Breast epithelium (tissue), 4 donors: ENCODE results near the gene TMEM176B. TPM values are rescaled to one million over a fixed set of nuclear protein-coding genes. Genes with fewer than 3 reads are reported as not detected.
A peak's percentile ranks its signal among the peaks of the same experiment; 100 is the strongest.

Source experiments
- DNase-seq, 2 donors: peaks; one replicate each; pipeline ENCODE4 v3.0.0-alpha.2; 2019; ENCODE audit warnings: low spot score in 2 of 2
- H3K27ac ChIP-seq, 2 donors: fragments of 200-600 bp; sonication (generic) in 1 of 2; one replicate each; pipeline ENCODE4 v1.5.1; 2016 to 2019; ENCODE audit warnings: mild to moderate bottlenecking in 1 of 2
- H3K27me3 ChIP-seq, 2 donors: fragments of 200-600 bp; sonication (generic) in 1 of 2; one replicate each; pipeline versions ENCODE4 v1.5.1 to v1.6.0; 2017 to 2019; ENCODE audit warnings: control low read depth in 1 of 2, mild to moderate bottlenecking in 1 of 2
- H3K36me3 ChIP-seq: fragments of 200-600 bp; one replicate; pipeline ENCODE4 v1.5.1; 2019
- H3K4me1 ChIP-seq, 2 donors: fragments of 200-600 bp; sonication (generic); one replicate each; pipeline ENCODE4 v1.5.1; 2016 to 2019; ENCODE audit warnings: control low read depth in 1 of 2
- H3K4me3 ChIP-seq, 3 donors: fragments of 200-600 bp; sonication (generic); 1 replicate in 2 of 3; 2 replicates in 1 of 3; pipeline ENCODE4 v1.5.1; 2016 to 2019; ENCODE audit warnings: mild to moderate bottlenecking in 3 of 3, moderate library complexity in 2 of 3
- H3K9me3 ChIP-seq, 2 donors: fragments of 200-600 bp; sonication (generic) in 1 of 2; one replicate each; pipeline ENCODE4 v1.5.1; 2016 to 2019; ENCODE audit warnings: control low read depth in 1 of 2
- POLR2A ChIP-seq: fragments of 450-650 bp; IDR thresholded peaks from one replicate; pipeline ENCODE4 v1.6.1; 2016; ENCODE audit warnings: antibody characterized with exemption, mild to moderate bottlenecking, moderate library complexity
- POLR2AphosphoS5 ChIP-seq, 3 donors: sonication (generic); formaldehyde crosslinking; IDR thresholded peaks; one replicate each; pipeline ENCODE4 v1.6.1; 2017; ENCODE audit warnings: antibody characterized with exemption in 3 of 3
- intact Hi-C: fragments of 100-400 bp; cut with DNase I; formaldehyde crosslinking; loops from one replicate; pipeline ENCODE4 v1.15.1; 2023; ENCODE audit warnings: low total_unique reads
- total RNA-seq, 3 donors: library from RNA; depleted of rRNA; stranded (reverse); fragments of >200 nt; gene quantifications; one replicate each; pipeline ENCODE4 v1.1.0, GENCODE V29; 2016
- TF ChIP-seq, protein P1 (sequence below), 3 donors: fragments of 450-650 bp; IDR thresholded peaks; one replicate each; pipeline ENCODE4 v1.5.1; 2016 to 2017; ENCODE audit warnings: antibody characterized with exemption in 3 of 3, mild to moderate bottlenecking in 3 of 3, moderate library complexity in 3 of 3

Gene TMEM176B
- total RNA-seq, 3 donors from 2014 or later, result 49.1 to 105 (median 75.5) TPM

DNA sequence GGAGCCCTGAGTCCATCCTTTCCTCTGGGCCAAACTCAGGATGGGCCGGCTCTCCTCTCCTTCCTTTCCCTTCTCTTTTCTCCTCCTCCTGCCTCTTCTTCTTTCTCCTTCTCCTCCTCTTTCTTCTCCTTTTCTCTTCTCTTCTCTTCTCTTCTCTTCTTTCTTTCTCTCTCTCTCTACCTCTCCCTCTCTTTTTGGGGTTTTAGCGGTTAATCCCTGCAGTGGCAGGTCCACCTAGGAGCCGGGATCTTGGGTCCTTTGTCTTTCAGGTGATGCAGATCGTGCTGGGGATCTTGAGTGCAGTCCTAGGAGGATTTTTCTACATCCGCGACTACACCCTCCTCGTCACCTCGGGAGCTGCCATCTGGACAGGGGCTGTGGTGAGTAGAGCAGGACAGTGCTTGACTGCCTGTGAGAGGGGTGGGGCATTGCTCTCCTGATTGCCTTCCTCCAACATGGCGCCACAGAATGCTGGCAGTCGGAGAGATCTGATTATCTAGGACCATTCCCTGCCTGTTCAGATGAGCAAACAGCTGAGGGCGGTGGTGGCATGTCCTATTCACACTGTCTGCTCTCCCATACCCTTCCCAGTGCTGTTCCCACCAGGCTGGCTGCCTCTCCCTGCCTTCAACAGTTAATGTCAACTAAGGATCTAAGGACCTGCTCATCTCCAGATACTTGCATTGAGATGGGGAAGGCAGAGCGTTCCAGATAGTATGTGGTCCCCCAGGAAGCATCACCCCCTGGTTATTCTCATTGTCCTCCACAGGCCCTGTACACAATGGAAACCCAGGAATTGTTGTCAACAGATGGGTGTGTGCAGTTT lies 2.0 kb upstream of the TMEM176B start:
- Histone ChIP-seq H3K27ac (peak overlapping the region in 1 of 2 donors; percentile 87), H3K4me1 (no peaks in the 10 kb centered on the region), H3K27me3 (peaks cover 2 to 21% of the 10 kb centered on the region in 2 donors), H3K9me3 (peaks cover 16 to 17% of the 10 kb centered on the region in 2 donors), H3K36me3 (no peaks in the 10 kb centered on the region), H3K4me3 (peak overlapping the region in 2 of 3 donors; percentile 65 to 83)
- DNase-seq, result no peak
- TF ChIP-seq, protein P1, sequence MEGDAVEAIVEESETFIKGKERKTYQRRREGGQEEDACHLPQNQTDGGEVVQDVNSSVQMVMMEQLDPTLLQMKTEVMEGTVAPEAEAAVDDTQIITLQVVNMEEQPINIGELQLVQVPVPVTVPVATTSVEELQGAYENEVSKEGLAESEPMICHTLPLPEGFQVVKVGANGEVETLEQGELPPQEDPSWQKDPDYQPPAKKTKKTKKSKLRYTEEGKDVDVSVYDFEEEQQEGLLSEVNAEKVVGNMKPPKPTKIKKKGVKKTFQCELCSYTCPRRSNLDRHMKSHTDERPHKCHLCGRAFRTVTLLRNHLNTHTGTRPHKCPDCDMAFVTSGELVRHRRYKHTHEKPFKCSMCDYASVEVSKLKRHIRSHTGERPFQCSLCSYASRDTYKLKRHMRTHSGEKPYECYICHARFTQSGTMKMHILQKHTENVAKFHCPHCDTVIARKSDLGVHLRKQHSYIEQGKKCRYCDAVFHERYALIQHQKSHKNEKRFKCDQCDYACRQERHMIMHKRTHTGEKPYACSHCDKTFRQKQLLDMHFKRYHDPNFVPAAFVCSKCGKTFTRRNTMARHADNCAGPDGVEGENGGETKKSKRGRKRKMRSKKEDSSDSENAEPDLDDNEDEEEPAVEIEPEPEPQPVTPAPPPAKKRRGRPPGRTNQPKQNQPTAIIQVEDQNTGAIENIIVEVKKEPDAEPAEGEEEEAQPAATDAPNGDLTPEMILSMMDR (IDR thresholded peaks at IDR 0.05), result no peak
- intact Hi-C loops, result no loop called here

DNA sequence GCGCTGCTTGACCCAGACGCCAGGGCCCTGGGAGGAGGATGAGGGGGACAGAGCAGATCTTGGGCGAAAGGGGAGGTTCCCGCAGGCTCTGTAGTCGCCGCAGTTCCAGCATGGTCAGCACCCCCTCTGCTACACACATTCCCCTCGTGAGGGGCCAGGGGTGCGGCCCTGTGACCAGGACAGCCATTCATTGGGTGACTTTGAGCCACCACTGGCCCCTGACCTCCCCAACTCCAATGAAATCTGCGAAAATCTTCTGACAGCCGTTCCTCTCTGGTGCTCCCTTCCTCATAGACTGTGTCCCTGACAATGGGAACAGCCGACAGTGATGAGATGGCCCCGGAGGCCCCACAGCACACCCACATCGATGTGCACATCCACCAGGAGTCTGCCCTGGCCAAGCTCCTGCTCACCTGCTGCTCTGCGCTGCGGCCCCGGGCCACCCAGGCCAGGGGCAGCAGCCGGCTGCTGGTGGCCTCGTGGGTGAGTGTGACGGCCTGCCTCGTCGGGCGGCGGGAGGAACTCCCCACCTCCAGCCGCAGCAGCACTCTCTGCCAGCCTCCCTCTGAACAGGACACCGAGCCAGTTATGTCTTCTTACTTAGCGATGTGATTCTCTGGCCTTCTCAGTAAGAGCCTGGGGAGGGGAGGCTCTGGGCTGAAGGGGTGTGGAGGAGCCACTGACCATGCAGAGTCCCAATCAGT lies 1.2 kb upstream of the TMEM176B start:
- intact Hi-C loops, result no loop called here
- TF ChIP-seq POLR2A (no peak), POLR2AphosphoS5 (IDR thresholded peaks at IDR 0.05) (no peak)
- TF ChIP-seq, protein P1 (IDR thresholded peaks at IDR 0.05), result no peak
- H3K27ac ChIP-seq, result peak overlapping the region; percentile 64 to 87

DNA sequence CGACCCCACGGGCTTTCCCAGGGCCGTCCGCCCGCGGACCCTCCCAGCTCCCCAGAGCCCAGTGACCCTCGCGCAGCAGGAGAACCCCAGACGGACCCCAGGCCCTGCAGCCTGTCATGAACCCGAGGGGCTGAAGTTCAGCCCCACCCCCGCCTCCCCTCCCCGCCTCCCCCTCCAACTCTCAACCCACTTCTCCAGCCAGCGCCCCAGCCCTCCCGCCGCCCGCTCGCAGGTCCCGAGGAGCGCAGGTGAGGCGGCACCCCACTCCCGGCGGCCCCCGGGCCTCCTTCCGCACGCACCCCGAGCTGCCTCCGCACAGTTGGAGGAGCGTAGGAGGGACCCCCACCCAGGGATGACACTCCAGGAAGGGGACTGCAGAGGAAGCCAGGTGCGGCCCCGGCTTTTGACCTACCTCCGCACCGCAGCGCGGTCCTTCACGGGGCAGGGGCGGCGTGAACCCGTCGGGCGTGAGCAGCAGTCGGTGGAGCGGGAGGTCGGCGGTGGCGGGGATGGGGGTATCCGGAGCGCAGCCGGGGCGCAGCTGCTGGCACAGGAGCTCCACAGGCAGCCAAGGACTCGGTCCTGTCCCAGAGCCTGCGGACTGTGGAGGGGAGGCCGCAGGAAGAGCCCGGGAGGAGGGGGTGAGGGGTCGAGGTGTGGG lies 547 bp upstream of the TMEM176B start, which contains the start of gene TMEM176A:
TSS of gene TMEM176A (plus strand) at position 189 of the 661 bp plus-strand sequence. CDS start 782 bp downstream, outside the sequence.
- Histone ChIP-seq H3K4me3 (peak within 1 kb of the TSS; percentile 61 to 83 (median 65)), H3K27ac (peak within 1 kb of the TSS; percentile 64 to 87), H3K27me3 (peaks cover 2 to 21% of the 10 kb centered on the region in 2 donors), H3K4me1 (no peaks in the 10 kb centered on the region), H3K36me3 (no peaks in the 10 kb centered on the region), H3K9me3 (peaks cover 3% of the 10 kb centered on the region in 2 donors)
- intact Hi-C loops, result no loop called here
- no peak for DNase-seq
- TF ChIP-seq POLR2AphosphoS5 (IDR thresholded peaks at IDR 0.05) (no peak), POLR2A (no peak)
- TF ChIP-seq, protein P1 (IDR thresholded peaks at IDR 0.05), result no peak

More for the DNA sequence above, 1.2 kb upstream of the TMEM176B start:
- Histone ChIP-seq H3K9me3 (peaks cover 10% of the 10 kb centered on the region in 2 donors), H3K36me3 (no peaks in the 10 kb centered on the region), H3K27me3 (peaks cover 2 to 21% of the 10 kb centered on the region in 2 donors), H3K4me1 (no peaks in the 10 kb centered on the region), H3K4me3 (peak overlapping the region; percentile 61 to 83 (median 65))
- no peak for DNase-seq

DNA sequence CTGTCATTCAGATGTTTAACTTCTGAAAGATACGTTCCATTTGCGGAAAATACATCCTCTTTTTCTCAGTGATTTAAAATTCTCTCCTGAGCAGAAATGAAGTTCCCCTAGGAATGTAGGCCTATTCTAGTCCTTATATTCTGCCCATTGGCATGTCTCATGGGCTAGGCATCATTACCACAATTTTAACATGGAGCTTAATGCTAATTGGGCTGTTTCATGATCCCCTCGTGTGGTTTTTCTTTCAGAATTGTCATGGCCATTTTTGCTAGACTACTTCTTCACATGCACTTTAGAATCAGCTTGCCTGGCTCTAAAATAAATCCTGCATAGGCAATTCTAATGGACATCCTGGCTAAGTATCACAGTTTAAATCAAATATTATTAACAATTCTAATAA lies 1.0 kb downstream of the TMEM176B start:
- DNase-seq, result no peak
- Histone ChIP-seq H3K27me3 (peaks cover 2 to 21% of the 10 kb centered on the region in 2 donors), H3K36me3 (no peaks in the 10 kb centered on the region), H3K27ac (peak overlapping the region; percentile 64 to 87), H3K4me3 (peak overlapping the region; percentile 61 to 83 (median 65)), H3K9me3 (no peaks in the 10 kb centered on the region), H3K4me1 (no peaks in the 10 kb centered on the region)
- intact Hi-C loops, result loop anchor here (10.0 kb wide), 1 partner anchor 376 kb away; no protein-coding TSS in a partner anchor
- TF ChIP-seq POLR2AphosphoS5 (IDR thresholded peaks at IDR 0.05), result no peak
- no peak for TF ChIP-seq POLR2A
- TF ChIP-seq, protein P1 (IDR thresholded peaks at IDR 0.05), result no peak
